OCI-LY1 (cell line): ENCODE data around the gene PRKCA.
A peak's percentile ranks its signal among the peaks of the same experiment; 100 is the strongest.

ENCODE experiments used
- H2AFZ ChIP-seq: fragments of 200-600 bp; sonication (generic), shearing (Covaris generic); 2 replicates; pipeline ENCODE4 v1.6.0; 2014; ENCODE audit warnings: antibody characterized with exemption, mild to moderate bottlenecking, low read length
- H3F3A ChIP-seq: fragments of 200-600 bp; sonication (generic), shearing (Covaris generic); 2 replicates; pipeline ENCODE4 v1.6.0; 2014; ENCODE audit warnings: mild to moderate bottlenecking, antibody characterized with exemption, low read length, moderate library complexity; ENCODE audit not compliant: insufficient read depth
- H3K27ac ChIP-seq: fragments of 200-600 bp; sonication (generic); 2 replicates; pipeline ENCODE4 v1.5.1; 2014; ENCODE audit warnings: low read length, mixed run types, mild to moderate bottlenecking, low read depth; ENCODE audit not compliant: poor library complexity, severe bottlenecking
- H3K27me3 ChIP-seq: fragments of 200-600 bp; sonication (generic); 2 replicates; pipeline ENCODE4 v1.6.0; 2014; ENCODE audit warnings: antibody characterized with exemption, mild to moderate bottlenecking, low read length, moderate library complexity; ENCODE audit not compliant: insufficient read depth
- H3K36me3 ChIP-seq: fragments of 200-600 bp; sonication (generic); 2 replicates; pipeline ENCODE4 v1.6.1; 2014; ENCODE audit warnings: mild to moderate bottlenecking, antibody characterized with exemption, low read length, moderate library complexity, mixed read lengths; ENCODE audit not compliant: insufficient read depth
- H3K4me1 ChIP-seq: fragments of 200-600 bp; sonication (generic); 2 replicates; pipeline ENCODE4 v1.5.1; 2014; ENCODE audit warnings: mild to moderate bottlenecking, low read length, moderate library complexity; ENCODE audit not compliant: insufficient read depth, severe bottlenecking
- H3K4me2 ChIP-seq: fragments of 200-600 bp; sonication (generic), shearing (Covaris generic); 2 replicates; pipeline ENCODE4 v1.6.1; 2014; ENCODE audit warnings: low read length
- H3K4me3 ChIP-seq: fragments of 200-600 bp; sonication (generic); 2 replicates; pipeline ENCODE4 v1.5.1; 2014; ENCODE audit warnings: low read length, low read depth, mild to moderate bottlenecking, mixed read lengths; ENCODE audit not compliant: poor library complexity, severe bottlenecking
- H3K79me2 ChIP-seq: fragments of 200-600 bp; shearing (Covaris generic); 2 replicates; pipeline ENCODE4 v1.6.1; 2016; ENCODE audit warnings: mixed run types, low read length, mixed read lengths; ENCODE audit not compliant: insufficient read depth
- H3K9ac ChIP-seq: fragments of 200-600 bp; sonication (generic), shearing (Covaris generic); 2 replicates; pipeline ENCODE4 v1.6.1; 2014; ENCODE audit warnings: mild to moderate bottlenecking, low read length, mixed read lengths
- H3K9me2 ChIP-seq: fragments of 200-600 bp; sonication (generic), shearing (Covaris generic); 2 replicates; pipeline ENCODE4 v1.6.1; 2014; ENCODE audit warnings: low read depth, mild to moderate bottlenecking, low read length, mixed read lengths
- H3K9me3 ChIP-seq: fragments of 200-600 bp; shearing (Covaris generic); 2 replicates; pipeline ENCODE4 v1.6.1; 2014; ENCODE audit warnings: low read length, mixed read lengths
- H4K20me1 ChIP-seq: fragments of 200-600 bp; sonication (generic), shearing (Covaris generic); 2 replicates; pipeline ENCODE4 v1.6.0; 2016; ENCODE audit warnings: mild to moderate bottlenecking, low read length; ENCODE audit not compliant: insufficient read depth
- CTCF ChIP-seq: fragments of 200-600 bp; sonication (generic), shearing (Covaris generic); IDR thresholded peaks from 2 replicates; pipeline ENCODE4 v1.5.1; 2017; ENCODE audit warnings: mild to moderate bottlenecking, antibody characterized with exemption, low read length, moderate library complexity, mixed read lengths
- EZH2 ChIP-seq: fragments of 200-600 bp; sonication (generic), shearing (Covaris generic); IDR thresholded peaks from 2 replicates; pipeline ENCODE4 v1.8.0; 2017; ENCODE audit warnings: borderline replicate concordance, mixed run types, mild to moderate bottlenecking, antibody characterized with exemption, low read length, moderate library complexity, mixed read lengths

Gene PRKCA

GRCh38 chr17:66302761-66303626 is 581 bp downstream of the PRKCA start:
- no peaks in the 10 kb centered on the region for H3K27me3 ChIP-seq
- H3K9ac ChIP-seq, result peak overlapping the region; percentile 87
- H3K9me3 ChIP-seq, result no peaks in the 10 kb centered on the region
- no peaks in the 10 kb centered on the region for H4K20me1 ChIP-seq
- H3K4me2 ChIP-seq, result peak overlapping the region; percentile 87
- H3F3A ChIP-seq, result no peaks in the 10 kb centered on the region
- H3K4me3 ChIP-seq, result peak overlapping the region; percentile 89
- H3K27ac ChIP-seq, result peak overlapping the region; percentile 55
- H3K9me2 ChIP-seq, result no peaks in the 10 kb centered on the region
- no peak overlapping the region for H2AFZ ChIP-seq
- peaks cover 34% of the 10 kb centered on the region for H3K4me1 ChIP-seq
- peaks cover 12% of the 10 kb centered on the region for H3K36me3 ChIP-seq
- no peak for TF ChIP-seq CTCF
- TF ChIP-seq EZH2, result no peak
- peaks cover 34% of the 10 kb centered on the region for H3K79me2 ChIP-seq

- no peaks in the 10 kb centered on the region for H4K20me1 ChIP-seq
- H3K27ac ChIP-seq, result peak overlapping the region; percentile 55
- H3K4me2 ChIP-seq, result peak overlapping the region; percentile 87
- peaks cover 24% of the 10 kb centered on the region for H3K36me3 ChIP-seq
- H3K4me3 ChIP-seq, result peak overlapping the region; percentile 89
- peaks cover 34% of the 10 kb centered on the region for H3K79me2 ChIP-seq
- no peaks in the 10 kb centered on the region for H3K9me3 ChIP-seq
- no peaks in the 10 kb centered on the region for H3K9me2 ChIP-seq
- peak; percentile 21; the same call in 1 of the 2 replicates for TF ChIP-seq CTCF
- no peak for TF ChIP-seq EZH2
- no peaks in the 10 kb centered on the region for H3K27me3 ChIP-seq
- H2AFZ ChIP-seq, result no peak overlapping the region
- no peaks in the 10 kb centered on the region for H3F3A ChIP-seq
- peak overlapping the region; percentile 87 for H3K9ac ChIP-seq
- H3K4me1 ChIP-seq, result peaks cover 46% of the 10 kb centered on the region
Measured at GRCh38 chr17:66304304-66305174, 2.1 kb downstream of the PRKCA start.

DNA sequence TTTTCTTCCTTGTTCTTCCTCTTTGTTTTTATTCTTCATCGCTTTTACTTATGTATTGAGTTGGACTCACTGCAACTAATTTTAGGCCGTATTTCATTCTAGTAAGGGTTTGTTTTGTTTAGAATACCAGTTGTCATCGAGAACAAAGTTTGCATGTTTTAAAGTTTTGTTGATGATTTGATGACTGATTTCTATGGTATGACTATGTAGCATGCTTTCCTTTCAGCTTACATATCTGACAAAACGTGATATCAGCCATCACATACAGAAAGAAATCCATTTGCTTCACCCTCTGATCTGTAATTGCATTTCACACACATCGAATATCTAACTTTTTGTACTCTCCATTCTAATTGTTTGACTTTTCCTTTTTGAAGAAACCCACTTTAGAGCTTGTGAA is 4.0 kb downstream of the PRKCA start:
- H2AFZ ChIP-seq, result no peak overlapping the region
- no peaks in the 10 kb centered on the region for H3K27me3 ChIP-seq
- H3K9ac ChIP-seq, result no peak overlapping the region
- peaks cover 45% of the 10 kb centered on the region for H3K4me1 ChIP-seq
- H3F3A ChIP-seq, result no peaks in the 10 kb centered on the region
- no peaks in the 10 kb centered on the region for H4K20me1 ChIP-seq
- no peak overlapping the region for H3K27ac ChIP-seq
- H3K4me2 ChIP-seq, result no peak overlapping the region
- TF ChIP-seq EZH2 (no peak), CTCF (no peak)
- no peak overlapping the region for H3K4me3 ChIP-seq
- no peaks in the 10 kb centered on the region for H3K9me2 ChIP-seq
- H3K36me3 ChIP-seq, result peaks cover 39% of the 10 kb centered on the region
- H3K9me3 ChIP-seq, result no peaks in the 10 kb centered on the region
- H3K79me2 ChIP-seq, result peaks cover 34% of the 10 kb centered on the region
